VCaP (cell line): ENCODE measurements around the gene TMPRSS3.
A peak's percentile ranks its signal among the peaks of the same experiment; 100 is the strongest.

Experiments
- H3K27ac ChIP-seq: fragments of 450-650 bp; 2 replicates; pipeline ENCODE4 v1.5.1; 2017
- TF ChIP-seq, protein P1 (sequence below): fragments of 450-650 bp; conservative IDR thresholded peaks from 2 replicates; pipeline ENCODE4 v1.5.1; 2017; ENCODE audit warnings: mild to moderate bottlenecking, moderate library complexity

TMPRSS3 gene

DNA sequence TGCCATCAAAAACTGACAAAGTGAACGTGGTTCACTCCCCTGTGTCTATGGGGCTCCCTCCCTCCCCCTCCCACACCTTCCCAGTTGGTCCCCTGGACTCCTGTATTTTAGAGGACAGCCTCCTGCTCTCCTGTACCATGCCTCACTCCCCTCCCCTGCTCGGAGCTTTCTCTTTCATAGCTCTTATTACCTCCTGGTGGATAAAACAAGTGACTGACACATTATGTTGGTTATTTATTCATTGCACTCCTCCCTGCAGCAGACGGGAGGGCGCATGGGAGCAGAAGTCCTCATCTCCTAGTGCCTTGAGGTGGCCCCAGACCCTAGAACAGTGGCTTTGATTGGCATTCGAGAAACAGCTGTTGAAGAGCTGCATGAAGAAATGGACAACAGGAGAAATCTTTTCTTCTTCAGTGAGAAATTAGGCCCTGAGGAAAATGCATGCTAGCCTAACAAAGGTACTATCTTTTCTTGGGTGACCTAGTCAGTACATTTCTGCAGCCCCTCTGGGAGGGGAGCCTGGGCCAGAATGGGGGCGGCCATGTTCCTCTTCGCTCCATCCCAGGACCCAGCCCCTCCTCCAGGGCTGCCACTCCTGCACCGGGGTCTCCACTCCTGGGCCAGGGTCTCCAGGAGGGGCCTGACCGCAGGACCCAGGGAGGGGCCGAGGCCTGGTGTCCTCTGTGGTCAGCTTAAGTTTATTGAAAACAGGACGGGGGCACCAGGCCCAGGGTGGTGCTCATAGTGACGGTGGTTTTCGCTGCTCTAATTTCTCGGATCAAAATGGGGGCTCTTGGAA is 28.3 kb downstream of the TMPRSS3 start:
- peak overlapping the region; percentile 75 for H3K27ac ChIP-seq
- TF ChIP-seq, protein P1, sequence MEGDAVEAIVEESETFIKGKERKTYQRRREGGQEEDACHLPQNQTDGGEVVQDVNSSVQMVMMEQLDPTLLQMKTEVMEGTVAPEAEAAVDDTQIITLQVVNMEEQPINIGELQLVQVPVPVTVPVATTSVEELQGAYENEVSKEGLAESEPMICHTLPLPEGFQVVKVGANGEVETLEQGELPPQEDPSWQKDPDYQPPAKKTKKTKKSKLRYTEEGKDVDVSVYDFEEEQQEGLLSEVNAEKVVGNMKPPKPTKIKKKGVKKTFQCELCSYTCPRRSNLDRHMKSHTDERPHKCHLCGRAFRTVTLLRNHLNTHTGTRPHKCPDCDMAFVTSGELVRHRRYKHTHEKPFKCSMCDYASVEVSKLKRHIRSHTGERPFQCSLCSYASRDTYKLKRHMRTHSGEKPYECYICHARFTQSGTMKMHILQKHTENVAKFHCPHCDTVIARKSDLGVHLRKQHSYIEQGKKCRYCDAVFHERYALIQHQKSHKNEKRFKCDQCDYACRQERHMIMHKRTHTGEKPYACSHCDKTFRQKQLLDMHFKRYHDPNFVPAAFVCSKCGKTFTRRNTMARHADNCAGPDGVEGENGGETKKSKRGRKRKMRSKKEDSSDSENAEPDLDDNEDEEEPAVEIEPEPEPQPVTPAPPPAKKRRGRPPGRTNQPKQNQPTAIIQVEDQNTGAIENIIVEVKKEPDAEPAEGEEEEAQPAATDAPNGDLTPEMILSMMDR, result no peak

DNA sequence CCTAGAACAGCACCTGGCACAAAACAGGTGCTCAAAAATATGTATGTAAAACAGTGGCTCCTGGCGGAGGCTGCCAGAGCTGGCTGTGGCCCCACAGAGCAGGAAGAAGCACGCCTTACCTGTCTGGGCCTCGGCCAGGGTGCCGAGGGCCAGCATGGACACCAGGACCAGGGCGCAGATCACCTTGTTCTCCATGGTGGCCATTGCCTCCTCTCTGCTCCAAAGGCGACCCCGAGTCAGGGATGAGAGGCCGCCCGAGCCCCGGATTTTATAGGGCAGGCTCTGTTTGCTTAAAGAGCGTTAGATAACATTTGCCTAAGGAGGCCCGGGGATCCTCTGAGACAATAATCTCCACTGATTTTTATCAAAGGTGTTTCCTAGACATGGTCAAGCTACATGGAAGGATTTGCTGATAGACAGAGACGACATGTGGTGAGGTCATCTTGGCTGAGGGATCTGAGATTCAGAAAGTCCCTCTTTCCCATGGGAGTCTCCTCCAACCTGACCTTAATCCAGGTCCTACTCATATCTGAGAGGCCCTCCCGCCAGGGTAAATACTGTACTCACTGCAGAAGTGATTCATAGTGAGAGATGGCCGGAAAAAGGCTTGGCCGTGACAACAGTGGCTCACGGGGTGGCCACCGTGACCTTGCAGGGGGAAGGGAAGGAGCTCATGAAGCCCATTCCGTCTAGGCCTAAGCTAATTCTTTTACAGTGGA is 29.4 kb downstream of the TMPRSS3 start, which contains the start of gene TFF1:
TSS of gene TFF1 (minus strand) at position 244 of the 719 bp plus-strand sequence. CDS start at position 204, 40 bp downstream.
- TF ChIP-seq, protein P1, result no peak
- H3K27ac ChIP-seq, result peak within 1 kb of the TSS; percentile 75

DNA sequence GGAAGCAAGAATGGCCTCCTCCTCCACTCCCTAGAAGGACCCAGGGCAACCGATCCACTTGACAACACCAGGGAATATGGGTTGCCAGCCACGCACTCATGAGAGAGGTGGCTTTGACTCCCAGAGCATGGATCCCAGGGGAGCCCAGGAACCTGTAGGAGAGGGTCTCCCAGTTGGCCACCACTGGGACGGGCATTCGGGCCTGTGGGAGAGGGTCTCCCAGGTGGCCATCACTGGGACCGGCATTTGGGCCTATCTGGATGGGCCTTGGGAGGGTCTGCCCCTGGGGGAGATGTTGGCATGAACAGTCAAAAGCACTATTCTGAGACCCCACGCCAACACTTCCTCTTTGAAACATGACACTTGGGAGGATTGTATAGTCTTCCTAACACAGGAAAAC is 30.1 kb downstream of the TMPRSS3 start:
- TF ChIP-seq, protein P1, result no peak
- H3K27ac ChIP-seq, result peak overlapping the region; percentile 75

DNA sequence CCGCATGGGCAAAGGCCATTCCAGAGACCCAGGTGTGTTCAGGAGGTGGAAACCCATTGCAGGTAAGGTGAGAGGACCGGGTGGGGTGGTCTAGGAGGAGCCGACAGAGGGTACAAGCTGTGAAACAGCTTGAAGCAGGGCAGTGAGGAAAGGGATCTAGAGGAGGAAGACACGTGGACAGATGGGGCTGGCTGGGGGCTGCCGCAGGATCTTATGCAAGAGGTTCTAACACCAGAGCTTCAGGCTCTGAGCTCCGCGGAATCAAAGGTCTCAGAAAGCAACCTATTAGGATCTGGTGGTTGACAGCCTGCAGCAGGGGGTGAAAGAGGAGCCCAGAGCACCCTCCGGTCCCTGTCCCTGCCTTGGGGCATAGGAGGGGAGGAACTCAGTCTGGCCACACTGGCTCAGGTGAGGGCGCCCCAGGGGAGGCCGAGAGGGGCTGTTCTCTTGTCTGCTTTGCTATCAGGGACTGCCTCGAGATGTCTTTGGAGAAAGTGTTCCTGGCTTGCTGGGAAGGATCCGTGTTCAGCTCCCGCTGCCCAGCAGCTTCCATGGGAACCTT is 31.5 kb downstream of the TMPRSS3 start:
- TF ChIP-seq, protein P1, result no peak
- no peak overlapping the region for H3K27ac ChIP-seq

DNA sequence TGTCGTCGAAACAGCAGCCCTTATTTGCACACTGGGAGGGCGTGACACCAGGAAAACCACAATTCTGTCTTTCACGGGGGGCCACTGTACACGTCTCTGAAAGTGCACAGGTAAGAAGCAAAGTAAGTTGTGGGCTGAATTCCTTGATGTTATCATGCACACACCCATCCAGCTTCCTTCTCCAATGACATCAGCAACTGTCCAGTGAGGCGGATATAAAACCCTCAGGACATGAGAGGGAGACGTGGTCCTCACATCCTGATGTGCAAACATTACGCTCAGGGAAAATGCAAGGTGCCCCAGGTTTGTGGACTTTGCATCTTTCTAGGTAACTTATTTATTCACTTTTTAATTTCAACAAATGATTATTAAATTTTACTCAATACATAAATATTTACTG is 32.5 kb downstream of the TMPRSS3 start:
- no peak overlapping the region for H3K27ac ChIP-seq
- TF ChIP-seq, protein P1, result no peak

DNA sequence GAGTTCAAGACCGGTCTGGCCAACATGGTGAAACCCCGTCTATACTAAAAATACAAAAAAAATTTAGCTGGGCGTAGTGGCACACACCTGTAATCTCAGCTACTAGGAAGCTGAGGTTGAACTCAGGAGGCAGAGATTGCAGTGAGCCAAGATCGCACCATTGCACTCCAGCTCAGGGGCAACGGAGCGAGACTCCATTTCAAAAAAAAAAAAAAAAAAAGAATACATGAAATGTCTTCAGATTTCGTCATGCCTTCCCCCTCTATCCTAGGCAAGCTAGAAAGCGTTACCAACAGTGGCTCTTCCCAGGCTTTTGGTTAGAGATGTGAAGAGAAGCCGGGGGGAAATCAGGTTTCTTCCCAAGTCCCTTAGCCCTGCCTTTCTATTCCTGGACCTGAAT is 33.2 kb downstream of the TMPRSS3 start:
- TF ChIP-seq, protein P1, result no peak
- no peak overlapping the region for H3K27ac ChIP-seq

DNA sequence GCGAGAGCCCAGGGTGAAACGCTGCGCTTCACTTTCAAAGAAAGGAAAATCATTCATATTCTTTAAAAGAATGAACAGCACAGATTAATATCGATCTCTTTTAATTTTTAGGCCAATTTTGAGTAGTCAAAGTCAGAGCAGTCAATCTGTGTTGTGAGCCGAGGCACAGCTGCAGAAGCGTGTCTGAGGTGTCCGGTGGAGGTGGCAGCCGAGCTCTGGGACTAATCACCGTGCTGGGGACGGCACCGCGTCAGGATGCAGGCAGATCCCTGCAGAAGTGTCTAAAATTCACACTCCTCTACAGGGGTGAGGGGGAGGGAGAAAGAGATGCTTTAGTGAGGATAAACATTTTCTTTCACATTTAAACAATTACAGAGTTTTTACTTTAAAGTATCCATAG is 33.7 kb downstream of the TMPRSS3 start:
- TF ChIP-seq, protein P1, result no peak
- no peak overlapping the region for H3K27ac ChIP-seq
